Testis (tissue), 2 donors: ENCODE results near the gene PBX1.

Experiments used
- CTCF ChIP-seq, 3 experiments: fragments of 450-650 bp in 2 of 3; fragments of 200-600 bp in 1 of 3; sonication (generic) in 1 of 3; IDR thresholded peaks; one replicate each; pipeline ENCODE4 v1.5.1; 2016 to 2019; ENCODE audit warnings: antibody characterized with exemption in 3 of 3, mild to moderate bottlenecking in 2 of 3, moderate library complexity in 1 of 3
- POLR2A ChIP-seq: fragments of 450-650 bp; IDR thresholded peaks from one replicate; pipeline ENCODE4 v1.6.1; 2017; ENCODE audit warnings: antibody characterized with exemption, mild to moderate bottlenecking, moderate library complexity

DNA sequence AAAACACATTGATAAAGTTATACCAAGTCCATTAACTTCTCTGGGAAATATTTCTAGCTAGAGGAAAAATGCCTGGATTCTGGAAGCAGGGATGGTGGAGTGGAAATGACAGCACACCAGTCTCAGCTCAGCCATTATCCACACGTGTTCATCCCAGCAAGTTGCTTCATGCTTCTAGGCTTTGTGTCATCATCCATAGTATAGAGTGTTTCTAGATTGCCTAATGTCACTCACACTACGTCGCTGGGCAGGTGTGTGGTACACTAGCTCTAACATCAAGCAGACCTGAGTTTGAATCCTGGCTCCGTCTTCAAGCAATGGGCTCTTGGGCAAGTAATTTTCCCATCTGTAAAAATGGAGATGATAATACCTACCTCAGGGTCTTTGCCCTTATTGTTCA, 326.3 kb downstream of the PBX1 start:
- no peak for TF ChIP-seq CTCF (IDR thresholded peaks at IDR 0.05)
- no peak for TF ChIP-seq POLR2A
